OCI-LY1 (cell line): ENCODE results near the gene ARAP1.

Experiments
- H2AFZ ChIP-seq: fragments of 200-600 bp; sonication (generic), shearing (Covaris generic); 2 replicates; pipeline ENCODE4 v1.6.0; 2014; ENCODE audit warnings: antibody characterized with exemption, mild to moderate bottlenecking, low read length
- H3F3A ChIP-seq: fragments of 200-600 bp; sonication (generic), shearing (Covaris generic); 2 replicates; pipeline ENCODE4 v1.6.0; 2014; ENCODE audit warnings: mild to moderate bottlenecking, antibody characterized with exemption, low read length, moderate library complexity; ENCODE audit not compliant: insufficient read depth
- H3K27ac ChIP-seq: fragments of 200-600 bp; sonication (generic); 2 replicates; pipeline ENCODE4 v1.5.1; 2014; ENCODE audit warnings: low read length, mixed run types, mild to moderate bottlenecking, low read depth; ENCODE audit not compliant: poor library complexity, severe bottlenecking
- H3K27me3 ChIP-seq: fragments of 200-600 bp; sonication (generic); 2 replicates; pipeline ENCODE4 v1.6.0; 2014; ENCODE audit warnings: antibody characterized with exemption, mild to moderate bottlenecking, low read length, moderate library complexity; ENCODE audit not compliant: insufficient read depth
- H3K36me3 ChIP-seq: fragments of 200-600 bp; sonication (generic); 2 replicates; pipeline ENCODE4 v1.6.1; 2014; ENCODE audit warnings: mild to moderate bottlenecking, antibody characterized with exemption, low read length, moderate library complexity, mixed read lengths; ENCODE audit not compliant: insufficient read depth
- H3K4me1 ChIP-seq: fragments of 200-600 bp; sonication (generic); 2 replicates; pipeline ENCODE4 v1.5.1; 2014; ENCODE audit warnings: mild to moderate bottlenecking, low read length, moderate library complexity; ENCODE audit not compliant: insufficient read depth, severe bottlenecking
- H3K4me2 ChIP-seq: fragments of 200-600 bp; sonication (generic), shearing (Covaris generic); 2 replicates; pipeline ENCODE4 v1.6.1; 2014; ENCODE audit warnings: low read length
- H3K4me3 ChIP-seq: fragments of 200-600 bp; sonication (generic); 2 replicates; pipeline ENCODE4 v1.5.1; 2014; ENCODE audit warnings: low read length, low read depth, mild to moderate bottlenecking, mixed read lengths; ENCODE audit not compliant: poor library complexity, severe bottlenecking
- H3K79me2 ChIP-seq: fragments of 200-600 bp; shearing (Covaris generic); 2 replicates; pipeline ENCODE4 v1.6.1; 2016; ENCODE audit warnings: mixed run types, low read length, mixed read lengths; ENCODE audit not compliant: insufficient read depth
- H3K9ac ChIP-seq: fragments of 200-600 bp; sonication (generic), shearing (Covaris generic); 2 replicates; pipeline ENCODE4 v1.6.1; 2014; ENCODE audit warnings: mild to moderate bottlenecking, low read length, mixed read lengths
- H3K9me2 ChIP-seq: fragments of 200-600 bp; sonication (generic), shearing (Covaris generic); 2 replicates; pipeline ENCODE4 v1.6.1; 2014; ENCODE audit warnings: low read depth, mild to moderate bottlenecking, low read length, mixed read lengths
- H3K9me3 ChIP-seq: fragments of 200-600 bp; shearing (Covaris generic); 2 replicates; pipeline ENCODE4 v1.6.1; 2014; ENCODE audit warnings: low read length, mixed read lengths
- H4K20me1 ChIP-seq: fragments of 200-600 bp; sonication (generic), shearing (Covaris generic); 2 replicates; pipeline ENCODE4 v1.6.0; 2016; ENCODE audit warnings: mild to moderate bottlenecking, low read length; ENCODE audit not compliant: insufficient read depth
- CTCF ChIP-seq: fragments of 200-600 bp; sonication (generic), shearing (Covaris generic); IDR thresholded peaks from 2 replicates; pipeline ENCODE4 v1.5.1; 2017; ENCODE audit warnings: mild to moderate bottlenecking, antibody characterized with exemption, low read length, moderate library complexity, mixed read lengths
- EZH2 ChIP-seq: fragments of 200-600 bp; sonication (generic), shearing (Covaris generic); IDR thresholded peaks from 2 replicates; pipeline ENCODE4 v1.8.0; 2017; ENCODE audit warnings: borderline replicate concordance, mixed run types, mild to moderate bottlenecking, antibody characterized with exemption, low read length, moderate library complexity, mixed read lengths

Gene ARAP1

DNA sequence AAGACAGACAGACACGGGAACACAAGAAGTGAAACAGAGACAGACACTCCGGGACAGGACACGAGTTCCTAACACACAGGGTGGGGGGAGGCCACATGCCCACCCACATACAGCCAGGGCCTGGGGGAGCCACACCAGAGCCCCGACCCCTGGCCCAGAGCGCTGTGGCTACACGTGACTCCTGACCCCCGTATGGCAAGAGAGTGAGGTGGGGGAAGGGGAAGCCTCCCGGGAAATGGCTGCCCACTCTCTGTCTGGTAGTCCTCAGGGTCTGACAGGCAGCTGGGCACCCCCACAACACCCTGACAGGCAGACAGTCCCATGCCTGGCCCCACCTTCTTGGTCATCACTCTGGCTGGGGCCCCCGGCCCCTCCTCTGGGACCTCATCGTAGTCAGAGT lies 39.4 kb downstream of the ARAP1 start:
- no peaks in the 10 kb centered on the region for H3K79me2 ChIP-seq
- H3K36me3 ChIP-seq = peaks cover 46% of the 10 kb centered on the region; the same call in 1 of the 2 replicates
- TF ChIP-seq EZH2 (no peak), CTCF (no peak)
- H3F3A ChIP-seq = no peaks in the 10 kb centered on the region
- H3K4me3 ChIP-seq = no peak overlapping the region
- H4K20me1 ChIP-seq = no peaks in the 10 kb centered on the region
- no peak overlapping the region for H2AFZ ChIP-seq
- H3K9me3 ChIP-seq = no peaks in the 10 kb centered on the region
- H3K27ac ChIP-seq = no peak overlapping the region
- H3K4me2 ChIP-seq = no peak overlapping the region
- no peaks in the 10 kb centered on the region for H3K9me2 ChIP-seq
- no peak overlapping the region for H3K9ac ChIP-seq
- H3K27me3 ChIP-seq = no peaks in the 10 kb centered on the region
- H3K4me1 ChIP-seq = no peaks in the 10 kb centered on the region

DNA sequence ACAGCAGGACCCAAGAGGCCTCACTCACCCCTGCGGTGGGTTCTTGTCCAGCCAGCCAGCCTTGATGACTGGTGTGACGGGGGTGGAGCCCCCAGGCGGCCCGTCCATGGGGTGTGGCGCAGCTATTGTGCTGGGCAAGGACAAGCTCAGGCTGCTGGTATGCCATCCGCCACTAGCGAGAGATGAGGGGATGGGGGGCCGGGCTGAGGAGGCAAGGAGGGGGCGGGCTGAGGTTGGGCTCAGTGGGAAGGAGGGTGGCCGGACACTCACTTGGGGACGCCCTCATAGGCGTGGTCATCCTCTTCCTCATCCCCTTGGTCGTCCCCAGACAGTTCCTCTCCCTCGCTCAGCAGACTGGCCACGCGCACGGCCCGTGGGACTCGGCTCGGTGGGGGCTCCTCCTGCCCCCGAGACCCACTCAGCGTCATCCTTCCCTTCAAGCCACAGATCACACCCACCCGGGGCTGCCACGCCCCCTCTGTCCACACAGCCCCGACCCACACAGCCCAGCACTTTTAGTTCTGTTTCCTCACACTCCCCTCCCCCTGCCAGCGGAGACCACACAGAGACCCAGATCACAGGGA lies 39.9 kb downstream of the ARAP1 start:
- Histone ChIP-seq H3K9ac (no peak overlapping the region), H4K20me1 (no peaks in the 10 kb centered on the region), H3K9me3 (no peaks in the 10 kb centered on the region), H3F3A (no peaks in the 10 kb centered on the region), H3K9me2 (no peaks in the 10 kb centered on the region), H3K4me3 (no peak overlapping the region), H3K36me3 (peaks cover 51% of the 10 kb centered on the region; the same call in 1 of the 2 replicates), H3K79me2 (no peaks in the 10 kb centered on the region), H3K27me3 (no peaks in the 10 kb centered on the region), H3K4me2 (no peak overlapping the region), H3K27ac (no peak overlapping the region), H2AFZ (no peak overlapping the region), H3K4me1 (no peaks in the 10 kb centered on the region)
- no peak for TF ChIP-seq CTCF
- TF ChIP-seq EZH2 = no peak

DNA sequence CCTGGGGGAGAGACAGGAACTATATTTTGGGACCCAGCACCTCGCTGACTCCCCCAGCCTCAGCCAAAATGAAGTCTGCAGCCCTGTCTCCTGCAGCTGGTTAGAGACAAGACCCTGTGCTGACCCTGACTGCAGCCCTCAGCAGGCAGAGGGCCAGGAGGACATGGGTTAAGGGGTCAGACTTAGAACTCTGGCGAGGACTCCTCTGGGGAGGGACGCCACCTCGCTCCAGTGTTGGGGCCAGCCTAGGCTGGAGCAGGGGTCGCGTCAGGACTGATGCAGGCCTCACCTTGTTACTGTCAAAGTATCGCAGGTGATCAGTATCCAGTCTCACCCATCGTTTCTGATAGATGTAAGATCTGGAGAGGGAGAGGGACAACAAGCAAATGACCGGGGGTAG lies 41.1 kb downstream of the ARAP1 start:
- Histone ChIP-seq H3K27me3 (no peaks in the 10 kb centered on the region), H3K4me3 (no peak overlapping the region), H3K9ac (no peak overlapping the region), H3K27ac (no peak overlapping the region), H3F3A (no peaks in the 10 kb centered on the region), H2AFZ (no peak overlapping the region), H3K4me2 (no peak overlapping the region), H3K36me3 (peaks cover 57% of the 10 kb centered on the region; the same call in 1 of the 2 replicates), H3K79me2 (no peaks in the 10 kb centered on the region), H3K9me3 (no peaks in the 10 kb centered on the region), H3K4me1 (no peaks in the 10 kb centered on the region), H4K20me1 (no peaks in the 10 kb centered on the region), H3K9me2 (no peaks in the 10 kb centered on the region)
- TF ChIP-seq CTCF (no peak), EZH2 (no peak)
